Testis (tissue), 3 donors: Measurements from ENCODE around the gene FUT8. TPM values are rescaled to one million over a fixed set of nuclear protein-coding genes. Genes with fewer than 3 reads are reported as not detected.

ENCODE experiments used
- DNase-seq: peaks from one replicate; pipeline ENCODE4 v3.0.0-alpha.2; 2019
- H3K27ac ChIP-seq, 2 donors: fragments of 200-600 bp; sonication (generic); one replicate each; pipeline ENCODE4 v1.5.1; 2019
- H3K27me3 ChIP-seq: fragments of 200-600 bp; sonication (generic); one replicate; pipeline ENCODE4 v1.5.1; 2019
- H3K36me3 ChIP-seq: fragments of 200-600 bp; sonication (generic); one replicate; pipeline ENCODE4 v1.5.1; 2017; ENCODE audit warnings: low read depth; ENCODE audit errors: missing control alignments
- H3K4me1 ChIP-seq: fragments of 200-600 bp; sonication (generic); one replicate; pipeline ENCODE4 v1.5.1; 2019
- H3K4me3 ChIP-seq, 2 donors: fragments of 200-600 bp; sonication (generic); one replicate each; pipeline ENCODE4 v1.5.1; 2017 to 2019
- H3K9me3 ChIP-seq: fragments of 200-600 bp; sonication (generic); one replicate; pipeline ENCODE4 v1.5.1; 2017
- POLR2A ChIP-seq: fragments of 450-650 bp; IDR thresholded peaks from one replicate; pipeline ENCODE4 v1.6.1; 2017; ENCODE audit warnings: antibody characterized with exemption, mild to moderate bottlenecking, moderate library complexity
- WGBS, 2 donors: methylation state at CpG; one replicate each; pipeline ENCODE4 v1.1.5; 2018; 5-methylcytosine and 5-hydroxymethylcytosine counted together
- intact Hi-C: fragments of 100-400 bp; cut with DNase I; formaldehyde crosslinking; loops from one replicate; pipeline ENCODE4 v1.15.1; 2023; ENCODE audit warnings: low total_unique reads
- polyA plus RNA-seq: library from polyadenylated mRNA; stranded (reverse); fragments of 350-450 nt; fragmentation: Illumina TruSeq; extraction: RNeasy Lipid Tissue Mini Kit (QIAGEN cat#74804); gene quantifications from one replicate; pipeline ENCODE4 v1.2.3, GENCODE V29; 2014; ENCODE audit warnings: low read depth, low replicate concordance; ENCODE audit not compliant: insufficient read depth
- total RNA-seq, 2 donors: library from RNA; depleted of rRNA; stranded (reverse); fragments of >200 nt; gene quantifications; one replicate each; pipeline ENCODE4 v1.2.3, GENCODE V29; 2016
- TF ChIP-seq, protein P1 (sequence below), 3 experiments: fragments of 450-650 bp in 2 of 3; fragments of 200-600 bp in 1 of 3; sonication (generic) in 1 of 3; IDR thresholded peaks; one replicate each; pipeline ENCODE4 v1.5.1; 2016 to 2019; ENCODE audit warnings: antibody characterized with exemption in 3 of 3, mild to moderate bottlenecking in 2 of 3, moderate library complexity in 1 of 3

The FUT8 gene
- total and polyA plus RNA-seq, 3 donors from 2014 or later, result 47.1 to 68.3 (median 58.7) TPM

DNA sequence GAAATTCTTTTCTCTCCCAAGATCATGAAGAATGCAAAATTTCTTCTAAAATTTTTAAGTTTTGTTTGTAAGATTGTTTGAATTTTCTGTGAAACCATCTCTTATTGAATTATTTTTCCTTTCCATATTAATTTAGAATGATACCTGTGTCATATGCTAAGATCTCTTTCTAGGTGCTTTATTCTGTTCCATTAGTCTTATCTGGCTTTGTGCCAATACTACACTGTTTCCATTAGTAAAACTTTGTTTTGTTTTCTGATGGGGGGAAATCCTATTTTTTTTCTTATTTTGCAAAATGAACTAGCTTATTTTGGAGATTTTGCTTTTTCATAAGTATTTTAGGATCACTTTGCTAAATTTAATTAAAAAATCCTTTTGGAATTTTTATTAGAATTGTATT is 193.9 kb downstream of the FUT8 start:
- no peak for DNase-seq
- Histone ChIP-seq H3K4me3 (no peak overlapping the region), H3K27ac (no peak overlapping the region), H3K27me3 (no peaks in the 10 kb centered on the region), H3K4me1 (no peaks in the 10 kb centered on the region), H3K36me3 (no peaks in the 10 kb centered on the region), H3K9me3 (no peaks in the 10 kb centered on the region)
- no peak for TF ChIP-seq POLR2A
- TF ChIP-seq, protein P1, sequence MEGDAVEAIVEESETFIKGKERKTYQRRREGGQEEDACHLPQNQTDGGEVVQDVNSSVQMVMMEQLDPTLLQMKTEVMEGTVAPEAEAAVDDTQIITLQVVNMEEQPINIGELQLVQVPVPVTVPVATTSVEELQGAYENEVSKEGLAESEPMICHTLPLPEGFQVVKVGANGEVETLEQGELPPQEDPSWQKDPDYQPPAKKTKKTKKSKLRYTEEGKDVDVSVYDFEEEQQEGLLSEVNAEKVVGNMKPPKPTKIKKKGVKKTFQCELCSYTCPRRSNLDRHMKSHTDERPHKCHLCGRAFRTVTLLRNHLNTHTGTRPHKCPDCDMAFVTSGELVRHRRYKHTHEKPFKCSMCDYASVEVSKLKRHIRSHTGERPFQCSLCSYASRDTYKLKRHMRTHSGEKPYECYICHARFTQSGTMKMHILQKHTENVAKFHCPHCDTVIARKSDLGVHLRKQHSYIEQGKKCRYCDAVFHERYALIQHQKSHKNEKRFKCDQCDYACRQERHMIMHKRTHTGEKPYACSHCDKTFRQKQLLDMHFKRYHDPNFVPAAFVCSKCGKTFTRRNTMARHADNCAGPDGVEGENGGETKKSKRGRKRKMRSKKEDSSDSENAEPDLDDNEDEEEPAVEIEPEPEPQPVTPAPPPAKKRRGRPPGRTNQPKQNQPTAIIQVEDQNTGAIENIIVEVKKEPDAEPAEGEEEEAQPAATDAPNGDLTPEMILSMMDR (IDR thresholded peaks at IDR 0.05), result no peak
- intact Hi-C loops, result no loop called here

DNA sequence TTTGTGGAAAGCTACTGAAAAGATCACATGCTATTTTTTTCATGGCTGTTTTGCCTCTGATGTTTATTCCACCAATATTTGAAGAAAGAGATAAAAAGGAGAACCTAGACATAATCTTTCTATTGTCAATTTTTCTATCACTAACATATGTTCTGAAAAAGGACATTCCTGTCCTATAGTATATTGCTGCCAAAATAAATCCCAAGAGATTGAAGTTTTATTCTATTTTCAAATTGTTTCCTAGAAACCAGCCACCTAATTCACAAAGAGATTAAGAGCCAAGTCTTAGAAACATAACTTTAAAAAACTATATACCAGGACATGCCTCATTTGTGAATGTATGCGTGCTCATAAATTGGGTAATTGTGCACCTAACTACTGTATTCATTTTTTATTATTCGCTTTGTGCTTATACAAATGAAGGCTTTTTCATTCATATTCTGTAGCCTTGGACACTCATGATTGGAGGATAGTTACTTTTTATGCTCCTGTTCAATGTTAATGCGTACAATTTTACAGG is 200.7 kb downstream of the FUT8 start:
- no peak for TF ChIP-seq POLR2A
- TF ChIP-seq, protein P1 (IDR thresholded peaks at IDR 0.05), result no peak
- Histone ChIP-seq H3K36me3 (no peaks in the 10 kb centered on the region), H3K4me1 (no peaks in the 10 kb centered on the region), H3K27me3 (no peaks in the 10 kb centered on the region), H3K4me3 (no peak overlapping the region), H3K27ac (no peak overlapping the region), H3K9me3 (no peaks in the 10 kb centered on the region)
- intact Hi-C loops, result no loop called here
- 93 to 97% methylated on average over 3 of the region's 3 CpGs for WGBS, 2 donors
- no peak for DNase-seq

DNA sequence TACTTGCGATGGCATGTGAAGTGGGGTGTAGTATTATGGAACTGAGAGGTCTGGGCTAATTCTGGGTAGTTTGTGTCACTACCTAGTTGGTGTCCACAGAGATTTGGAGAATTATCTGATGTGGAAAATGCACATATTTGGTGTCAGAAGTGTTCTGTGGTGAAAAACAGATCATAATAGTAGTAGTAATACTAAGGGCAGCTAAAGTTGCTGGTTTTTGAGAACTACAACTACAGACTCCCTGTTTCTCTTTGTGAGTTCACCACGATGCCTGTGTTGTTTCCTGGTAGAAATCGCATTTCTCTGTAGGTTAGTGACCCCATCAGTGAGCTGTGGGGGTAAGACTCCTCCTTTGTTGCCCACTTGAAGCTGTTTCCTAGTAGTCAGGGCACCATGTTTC is 206.5 kb downstream of the FUT8 start:
- TF ChIP-seq, protein P1 (IDR thresholded peaks at IDR 0.05), result no peak
- no peak for TF ChIP-seq POLR2A

DNA sequence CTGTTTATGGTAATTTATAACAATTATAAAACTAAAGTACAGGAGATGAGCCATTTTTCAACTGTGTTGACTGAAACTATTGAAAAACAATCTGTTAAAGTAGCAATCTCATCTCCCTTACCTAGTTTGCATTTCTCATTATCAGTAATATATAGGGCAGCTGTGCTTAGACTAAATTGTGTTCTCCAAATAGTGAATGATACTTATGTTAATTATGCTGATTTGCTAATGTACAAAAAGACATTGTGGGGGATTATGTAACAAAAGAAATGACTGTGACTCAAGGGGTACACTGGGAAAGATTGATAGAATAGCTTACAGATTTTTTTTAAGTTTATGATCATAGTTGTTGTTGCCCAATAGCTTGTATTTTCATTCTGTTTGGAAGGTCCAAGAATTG is 207.7 kb downstream of the FUT8 start:
- intact Hi-C loops, result no loop called here

More for the DNA sequence above, 206.5 kb downstream of the FUT8 start:
- Histone ChIP-seq H3K27ac (no peak overlapping the region), H3K27me3 (no peaks in the 10 kb centered on the region), H3K4me1 (no peaks in the 10 kb centered on the region), H3K4me3 (no peak overlapping the region), H3K36me3 (no peaks in the 10 kb centered on the region), H3K9me3 (no peaks in the 10 kb centered on the region)
- DNase-seq, result no peak
- WGBS, 2 donors, result 92 to 100% methylated on average over 3 of the region's 3 CpGs
- intact Hi-C loops, result no loop called here

DNA sequence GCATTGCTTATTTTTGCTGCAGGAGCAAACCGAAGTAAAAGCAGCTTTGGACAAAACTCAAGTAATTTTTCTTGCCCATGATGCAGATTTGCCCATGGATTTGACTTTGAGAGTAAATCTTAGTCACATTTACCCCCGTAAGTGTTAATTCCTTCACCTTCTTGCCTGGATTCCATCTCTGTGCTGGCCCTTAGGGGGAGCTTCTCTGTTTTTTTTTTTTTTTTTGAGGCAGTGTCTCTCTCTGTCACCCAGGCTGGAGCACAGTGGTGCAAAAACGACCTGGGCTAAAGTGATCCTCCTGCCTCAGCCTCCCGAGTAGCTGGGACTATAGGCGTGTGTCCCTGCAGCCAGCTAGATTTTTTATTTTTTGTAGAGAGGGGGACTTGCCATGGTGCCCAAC is 210.2 kb downstream of the FUT8 start:
- DNase-seq, result no peak
- intact Hi-C loops, result no loop called here
- no peak overlapping the region for H3K27ac ChIP-seq
- no peaks in the 10 kb centered on the region for H3K4me1 ChIP-seq
- no peaks in the 10 kb centered on the region for H3K27me3 ChIP-seq
- H3K4me3 ChIP-seq, result no peak overlapping the region
- WGBS, 2 donors, result 90 to 92% methylated on average over 5 of the region's 5 CpGs
- TF ChIP-seq POLR2A, result no peak
- TF ChIP-seq, protein P1 (IDR thresholded peaks at IDR 0.05), result no peak
- no peaks in the 10 kb centered on the region for H3K36me3 ChIP-seq
- no peaks in the 10 kb centered on the region for H3K9me3 ChIP-seq

More for the DNA sequence above, 207.7 kb downstream of the FUT8 start:
- no peaks in the 10 kb centered on the region for H3K9me3 ChIP-seq
- no peak overlapping the region for H3K27ac ChIP-seq
- no peaks in the 10 kb centered on the region for H3K4me1 ChIP-seq
- DNase-seq, result no peak
- H3K36me3 ChIP-seq, result no peaks in the 10 kb centered on the region
- H3K27me3 ChIP-seq, result no peaks in the 10 kb centered on the region
- TF ChIP-seq POLR2A, result no peak
- TF ChIP-seq, protein P1 (IDR thresholded peaks at IDR 0.05), result no peak
- no peak overlapping the region for H3K4me3 ChIP-seq
